NB4 (cell line): ENCODE results near the gene GCG.

Source experiments
- POLR2A ChIP-seq: IDR thresholded peaks from 2 replicates; pipeline ENCODE4 v1.6.1; 2011; ENCODE audit warnings: mild to moderate bottlenecking; ENCODE audit not compliant: insufficient read length; ENCODE audit errors: extremely low read depth
- TF ChIP-seq, protein P1 (sequence below): IDR thresholded peaks from one replicate; pipeline ENCODE4 v1.5.1; 2012; ENCODE audit warnings: low read depth, low read length

DNA sequence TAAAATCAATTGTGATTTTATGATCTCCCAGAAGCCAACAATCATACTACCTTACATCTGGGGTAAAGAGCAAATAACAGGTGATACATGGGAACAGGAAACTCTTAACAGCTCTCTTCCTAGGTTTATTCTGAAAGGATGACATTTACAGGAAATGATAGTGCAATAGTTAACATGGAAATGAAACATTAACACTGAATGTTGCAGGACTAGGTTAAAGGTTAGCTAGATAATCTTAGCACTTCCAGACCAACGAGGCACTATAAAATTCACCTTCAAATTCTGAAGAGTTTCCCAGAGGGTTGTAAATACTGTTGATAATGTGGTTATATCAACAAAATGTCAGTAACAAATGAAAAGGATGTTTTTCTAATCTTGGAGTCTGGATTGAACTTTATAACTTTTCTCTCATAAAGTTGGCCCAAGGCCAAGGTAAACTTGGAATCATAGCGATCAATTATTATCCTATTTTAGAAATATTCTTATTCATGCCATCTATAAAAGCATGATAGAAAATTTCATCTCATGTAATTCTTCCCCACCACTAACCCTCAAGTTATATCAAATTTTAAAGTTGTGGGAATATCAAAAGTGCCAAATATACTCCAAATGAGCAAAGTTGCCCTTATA lies 32.9 kb upstream of the GCG start:
- TF ChIP-seq, protein P1, sequence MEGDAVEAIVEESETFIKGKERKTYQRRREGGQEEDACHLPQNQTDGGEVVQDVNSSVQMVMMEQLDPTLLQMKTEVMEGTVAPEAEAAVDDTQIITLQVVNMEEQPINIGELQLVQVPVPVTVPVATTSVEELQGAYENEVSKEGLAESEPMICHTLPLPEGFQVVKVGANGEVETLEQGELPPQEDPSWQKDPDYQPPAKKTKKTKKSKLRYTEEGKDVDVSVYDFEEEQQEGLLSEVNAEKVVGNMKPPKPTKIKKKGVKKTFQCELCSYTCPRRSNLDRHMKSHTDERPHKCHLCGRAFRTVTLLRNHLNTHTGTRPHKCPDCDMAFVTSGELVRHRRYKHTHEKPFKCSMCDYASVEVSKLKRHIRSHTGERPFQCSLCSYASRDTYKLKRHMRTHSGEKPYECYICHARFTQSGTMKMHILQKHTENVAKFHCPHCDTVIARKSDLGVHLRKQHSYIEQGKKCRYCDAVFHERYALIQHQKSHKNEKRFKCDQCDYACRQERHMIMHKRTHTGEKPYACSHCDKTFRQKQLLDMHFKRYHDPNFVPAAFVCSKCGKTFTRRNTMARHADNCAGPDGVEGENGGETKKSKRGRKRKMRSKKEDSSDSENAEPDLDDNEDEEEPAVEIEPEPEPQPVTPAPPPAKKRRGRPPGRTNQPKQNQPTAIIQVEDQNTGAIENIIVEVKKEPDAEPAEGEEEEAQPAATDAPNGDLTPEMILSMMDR, result no peak
- TF ChIP-seq POLR2A, result no peak
